ENCODE results near the gene SOHLH1. TPM values are rescaled to one million over a fixed set of nuclear protein-coding genes. Genes with fewer than 3 reads are reported as not detected.
"Not testable (repeated sequence)": the region's sequence is repeated elsewhere in the genome, so short reads cannot be mapped to it uniquely, and the experiment has no call there.

The SOHLH1 gene
- total and polyA plus RNA-seq, 2 experiments from 2014 or later: not detected

DNA sequence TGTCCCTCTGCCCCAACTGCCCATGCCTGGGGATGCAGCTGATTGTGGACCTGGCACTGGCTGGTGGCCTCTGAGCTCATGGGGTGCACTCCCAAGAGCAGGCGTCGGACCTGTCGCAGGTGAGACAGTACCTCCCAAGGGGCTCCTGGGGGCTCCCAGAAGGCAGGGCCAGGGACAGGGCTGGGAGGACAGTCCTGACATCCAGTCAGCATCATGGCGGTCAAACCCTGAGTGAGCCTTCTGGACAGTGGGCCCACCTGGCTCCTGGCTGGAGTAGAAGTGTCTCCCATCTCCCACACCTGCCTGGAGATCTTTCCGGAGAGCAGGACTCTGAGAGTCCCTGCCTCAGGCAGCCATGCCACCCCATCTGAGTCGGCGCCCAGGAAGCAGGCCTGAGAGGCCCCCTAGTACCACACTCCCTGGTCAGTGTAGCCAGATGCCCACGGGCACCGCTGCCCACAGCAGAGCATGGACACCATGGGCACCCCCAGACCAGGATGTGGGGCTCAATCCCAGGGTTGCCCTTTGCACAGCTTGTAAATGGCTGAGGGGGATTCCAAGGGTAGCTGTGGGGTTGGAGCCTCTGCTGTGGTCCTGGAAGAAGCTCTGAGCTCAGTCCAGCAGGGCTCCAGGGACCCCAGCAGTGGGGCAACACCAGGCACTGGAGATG, 29.5 kb downstream of the SOHLH1 start:
- H4K20me1 ChIP-seq (ENCODE audit: insufficient read depth, poor library complexity, severe bottlenecking): no peaks in the 10 kb centered on the region
- no peak overlapping the region for H3K4me3 ChIP-seq
- H3K9me2 ChIP-seq (replicated peaks; ENCODE audit: insufficient read depth): no peaks in the 10 kb centered on the region
- no peak for TF ChIP-seq EZH2 (IDR thresholded peaks at IDR 0.05; ENCODE audit: borderline replicate concordance)
- no peak for DNase-seq (ENCODE audit: low spot score)
- H3K27ac ChIP-seq: no peak overlapping the region
- H2AFZ ChIP-seq: no peak overlapping the region
- no peak overlapping the region for H3K4me2 ChIP-seq
- no peaks in the 10 kb centered on the region for H3K79me2 ChIP-seq
- H3K9me3 ChIP-seq (ENCODE audit: low read depth): no peaks in the 10 kb centered on the region
- no peaks in the 10 kb centered on the region for H3K36me3 ChIP-seq (replicated peaks; ENCODE audit: insufficient read depth, low read depth)
- H3K27me3 ChIP-seq: no peaks in the 10 kb centered on the region
- H3K4me1 ChIP-seq (ENCODE audit: insufficient read depth): no peaks in the 10 kb centered on the region
- 93% methylated on average over 9 of the region's 9 CpGs for WGBS (ENCODE audit: low lambda C conversion rate, missing lambda C conversion rate)

GRCh38 chr9:135669018-135669417, 30.3 kb downstream of the SOHLH1 start:
- H3K27ac ChIP-seq; H3K79me2 ChIP-seq; H2AFZ ChIP-seq; DNase-seq (ENCODE audit: low spot score); H3K9me3 ChIP-seq (ENCODE audit: low read depth); H4K20me1 ChIP-seq (ENCODE audit: insufficient read depth, poor library complexity, severe bottlenecking); H3K4me2 ChIP-seq; H3K4me1 ChIP-seq (ENCODE audit: insufficient read depth); H3K4me3 ChIP-seq; H3K27me3 ChIP-seq; H3K9me2 ChIP-seq (replicated peaks; ENCODE audit: insufficient read depth); H3K36me3 ChIP-seq (replicated peaks; ENCODE audit: insufficient read depth, low read depth): not testable (repeated sequence)
- WGBS (ENCODE audit: low lambda C conversion rate, missing lambda C conversion rate): 89% methylated on average over 5 of the region's 5 CpGs

DNA sequence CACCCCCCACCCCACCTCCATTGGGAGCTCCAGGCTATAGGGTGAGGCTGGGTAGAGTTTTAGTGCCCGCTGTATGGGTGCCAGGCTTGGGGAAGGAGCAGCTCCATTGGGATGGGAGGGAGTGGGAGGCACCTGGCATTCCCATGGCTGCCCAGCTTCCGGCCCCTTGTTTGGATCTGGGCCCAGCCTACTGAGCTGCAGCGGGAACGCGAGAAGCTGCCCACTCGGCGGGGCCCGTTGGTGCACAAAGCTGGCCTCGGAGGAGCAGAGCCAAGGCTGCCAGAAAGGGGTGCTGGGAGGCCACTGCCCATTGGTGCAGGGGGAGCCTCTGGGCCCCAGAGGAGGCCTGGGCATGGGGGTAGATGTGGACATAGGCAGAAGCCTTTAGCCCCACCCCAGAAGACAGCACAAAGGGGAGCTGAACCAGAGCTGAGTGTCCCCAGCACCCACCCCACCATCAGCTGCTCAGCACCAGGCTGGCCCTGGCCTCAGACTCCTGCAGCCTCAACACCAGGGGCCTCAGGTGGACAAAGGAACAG, 31.7 kb downstream of the SOHLH1 start:
- no peaks in the 10 kb centered on the region for H3K79me2 ChIP-seq
- no peak for DNase-seq (ENCODE audit: low spot score)

GRCh38 chr9:135666534-135667462, 32.5 kb downstream of the SOHLH1 start:
- no peak for TF ChIP-seq EZH2 (IDR thresholded peaks at IDR 0.05; ENCODE audit: borderline replicate concordance)
- TF ChIP-seq, protein P1, sequence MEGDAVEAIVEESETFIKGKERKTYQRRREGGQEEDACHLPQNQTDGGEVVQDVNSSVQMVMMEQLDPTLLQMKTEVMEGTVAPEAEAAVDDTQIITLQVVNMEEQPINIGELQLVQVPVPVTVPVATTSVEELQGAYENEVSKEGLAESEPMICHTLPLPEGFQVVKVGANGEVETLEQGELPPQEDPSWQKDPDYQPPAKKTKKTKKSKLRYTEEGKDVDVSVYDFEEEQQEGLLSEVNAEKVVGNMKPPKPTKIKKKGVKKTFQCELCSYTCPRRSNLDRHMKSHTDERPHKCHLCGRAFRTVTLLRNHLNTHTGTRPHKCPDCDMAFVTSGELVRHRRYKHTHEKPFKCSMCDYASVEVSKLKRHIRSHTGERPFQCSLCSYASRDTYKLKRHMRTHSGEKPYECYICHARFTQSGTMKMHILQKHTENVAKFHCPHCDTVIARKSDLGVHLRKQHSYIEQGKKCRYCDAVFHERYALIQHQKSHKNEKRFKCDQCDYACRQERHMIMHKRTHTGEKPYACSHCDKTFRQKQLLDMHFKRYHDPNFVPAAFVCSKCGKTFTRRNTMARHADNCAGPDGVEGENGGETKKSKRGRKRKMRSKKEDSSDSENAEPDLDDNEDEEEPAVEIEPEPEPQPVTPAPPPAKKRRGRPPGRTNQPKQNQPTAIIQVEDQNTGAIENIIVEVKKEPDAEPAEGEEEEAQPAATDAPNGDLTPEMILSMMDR (IDR thresholded peaks at IDR 0.05; ENCODE audit: poor library complexity): no peak
- TF ChIP-seq EZH2phosphoT487 (IDR thresholded peaks at IDR 0.05; ENCODE audit: low read depth, severe bottlenecking, unreplicated experiment): no peak
- Histone ChIP-seq H3K36me3 (replicated peaks; ENCODE audit: insufficient read depth, low read depth) (no peaks in the 10 kb centered on the region), H3K27me3 (no peaks in the 10 kb centered on the region), H3K9me2 (replicated peaks; ENCODE audit: insufficient read depth) (no peaks in the 10 kb centered on the region), H4K20me1 (ENCODE audit: insufficient read depth, poor library complexity, severe bottlenecking) (no peaks in the 10 kb centered on the region), H3K4me1 (ENCODE audit: insufficient read depth) (no peaks in the 10 kb centered on the region), H3K27ac (no peak overlapping the region), H2AFZ (no peak overlapping the region), H3K4me3 (no peak overlapping the region), H3K9me3 (ENCODE audit: low read depth) (no peaks in the 10 kb centered on the region), H3K4me2 (no peak overlapping the region), H3K79me2 (no peaks in the 10 kb centered on the region)
- DNase-seq (ENCODE audit: low spot score): no peak
- WGBS (ENCODE audit: low lambda C conversion rate, missing lambda C conversion rate): 83% methylated on average over 23 of the region's 29 CpGs

More for the DNA sequence above, 31.7 kb downstream of the SOHLH1 start:
- Histone ChIP-seq H2AFZ (no peak overlapping the region), H3K36me3 (replicated peaks; ENCODE audit: insufficient read depth, low read depth) (no peaks in the 10 kb centered on the region), H3K27me3 (no peaks in the 10 kb centered on the region), H3K4me2 (no peak overlapping the region), H3K9me3 (ENCODE audit: low read depth) (no peaks in the 10 kb centered on the region), H3K4me1 (ENCODE audit: insufficient read depth) (no peaks in the 10 kb centered on the region), H3K9me2 (replicated peaks; ENCODE audit: insufficient read depth) (no peaks in the 10 kb centered on the region), H3K4me3 (no peak overlapping the region), H4K20me1 (ENCODE audit: insufficient read depth, poor library complexity, severe bottlenecking) (no peaks in the 10 kb centered on the region), H3K27ac (no peak overlapping the region)
- WGBS (ENCODE audit: low lambda C conversion rate, missing lambda C conversion rate): 90% methylated on average over 8 of the region's 9 CpGs
- TF ChIP-seq, protein P1 (IDR thresholded peaks at IDR 0.05; ENCODE audit: poor library complexity): no peak
- no peak for TF ChIP-seq EZH2phosphoT487 (IDR thresholded peaks at IDR 0.05; ENCODE audit: low read depth, severe bottlenecking, unreplicated experiment)
- no peak for TF ChIP-seq EZH2 (IDR thresholded peaks at IDR 0.05; ENCODE audit: borderline replicate concordance)

All from hepatocyte (in vitro differentiated cells).